Fibroblast of the aortic adventitia (primary cell): ENCODE measurements around the gene BUD23. TPM values are rescaled to one million over a fixed set of nuclear protein-coding genes. Genes with fewer than 3 reads are reported as not detected.
"Not testable (repeated sequence)": the region's sequence is repeated elsewhere in the genome, so short reads cannot be mapped to it uniquely, and the experiment has no call there.

Experiments used
- DNase-seq: peaks from one replicate; pipeline ENCODE4 v3.0.0-alpha.2; 2010; ENCODE audit warnings: low read depth
- H3K4me3 ChIP-seq: 2 replicates; pipeline ENCODE4 v1.5.1; 2011; ENCODE audit warnings: low read depth, mild to moderate bottlenecking, control low read depth, low read length, moderate library complexity
- CTCF ChIP-seq: IDR thresholded peaks from 2 replicates; pipeline ENCODE4 v1.5.1; 2011; ENCODE audit warnings: mild to moderate bottlenecking, low read length, control low read depth, inconsistent platforms; ENCODE audit not compliant: insufficient read depth
- total RNA-seq: library from RNA; depleted of rRNA; stranded (reverse); fragments of >200 nt; gene quantifications from 2 replicates; pipeline ENCODE4 v1.2.3, GENCODE V29; 2012; ENCODE audit warnings: low replicate concordance

The BUD23 gene
- total RNA-seq, 1 donor: 28.6 TPM

- TF ChIP-seq CTCF: no peak
- no peak overlapping the region for H3K4me3 ChIP-seq
Measured at GRCh38 chr7:73652541-73652949, 30.9 kb upstream of the BUD23 start.

DNA sequence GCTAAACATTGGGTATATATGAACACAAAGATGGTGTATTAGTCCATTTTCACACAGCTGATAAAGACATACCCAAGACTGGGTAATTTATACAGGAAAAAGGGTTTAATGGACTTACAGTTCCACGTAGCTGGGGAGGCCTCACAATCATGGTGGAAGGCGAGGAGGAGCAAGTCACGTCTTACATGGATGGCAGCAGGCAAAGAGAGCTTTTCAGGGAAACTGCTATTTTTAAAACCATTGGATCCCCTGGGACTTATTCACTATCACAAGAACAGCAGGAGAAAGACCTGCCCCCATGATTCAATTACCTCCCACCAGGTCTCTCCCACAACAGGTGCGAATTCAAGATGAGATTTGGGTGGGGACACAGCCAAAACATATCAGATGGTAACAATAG is 28.1 kb upstream of the BUD23 start:
- not testable (repeated sequence) for H3K4me3 ChIP-seq, DNase-seq

More at GRCh38 chr7:73652541-73652949, 30.9 kb upstream of the BUD23 start:
- no peak for DNase-seq

DNA sequence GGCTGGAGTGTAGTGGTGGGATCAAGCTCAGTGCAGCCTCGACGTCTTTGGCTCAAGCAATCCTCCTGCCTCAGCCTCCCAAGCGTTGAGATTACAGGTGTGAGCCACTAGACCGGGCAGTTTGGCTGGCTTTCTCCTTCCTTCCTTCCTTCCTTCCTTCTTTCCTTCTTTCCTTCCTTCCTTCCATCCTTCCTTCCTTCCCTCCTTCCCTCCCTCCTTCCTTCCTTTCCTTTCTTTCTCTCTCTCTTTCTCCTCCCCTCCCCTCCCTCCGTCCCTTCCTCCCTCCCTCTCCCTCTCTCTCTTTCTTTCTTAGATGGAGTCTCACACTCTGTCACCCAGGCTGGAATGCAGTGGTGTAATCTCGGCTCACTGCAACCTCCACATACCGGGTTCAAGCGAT is 23.4 kb upstream of the BUD23 start:
- no peak for DNase-seq
- H3K4me3 ChIP-seq: no peak overlapping the region
- TF ChIP-seq CTCF: no peak

GRCh38 chr7:73660594-73660993 is 22.8 kb upstream of the BUD23 start:
- not testable (repeated sequence) for DNase-seq, H3K4me3 ChIP-seq

GRCh38 chr7:73663033-73663432 is 20.4 kb upstream of the BUD23 start:
- no peak for TF ChIP-seq CTCF
- no peak overlapping the region for H3K4me3 ChIP-seq
- DNase-seq: no peak

DNA sequence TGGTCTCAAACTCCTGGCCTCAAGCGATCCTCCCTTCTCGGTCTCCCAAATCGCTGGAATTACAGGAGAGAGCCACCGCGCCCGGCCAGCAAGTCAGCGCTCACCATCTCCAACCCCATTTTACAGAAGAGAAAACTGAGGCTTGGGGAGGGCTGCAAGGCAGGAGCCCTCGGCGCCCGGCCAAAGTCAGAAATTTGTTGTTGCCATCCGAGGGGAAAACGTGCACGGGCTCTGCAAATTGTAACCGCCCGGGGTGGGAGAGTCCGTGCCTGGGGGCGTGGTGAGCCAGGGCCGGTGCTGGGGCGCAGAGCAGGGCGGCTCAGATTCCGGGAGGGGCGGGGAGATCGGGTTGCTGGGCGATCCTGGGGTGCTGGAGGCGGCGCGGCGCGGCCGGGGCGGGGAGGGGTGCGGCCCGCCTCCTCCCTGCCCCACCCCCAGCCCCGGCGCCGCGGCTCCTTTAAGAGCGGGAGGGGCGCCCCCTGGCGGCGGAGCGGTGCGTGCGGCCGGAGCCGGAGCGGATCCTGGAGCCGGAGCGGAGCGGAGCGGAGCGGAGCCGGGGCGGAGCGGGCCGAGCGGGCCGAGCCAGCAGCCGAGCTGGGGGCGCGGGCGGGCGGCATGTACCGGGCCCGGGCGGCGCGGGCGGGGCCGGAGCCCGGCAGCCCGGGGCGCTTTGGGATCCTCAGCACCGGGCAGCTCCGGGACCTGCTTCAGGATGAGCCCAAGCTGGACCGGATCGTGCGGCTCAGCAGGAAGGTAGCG is 15.9 kb upstream of the BUD23 start, which contains the start of gene VPS37D:
TSS of gene VPS37D (plus strand) at position 488 of the 759 bp plus-strand sequence. CDS start at position 616, 128 bp downstream.
- peak within 1 kb of the TSS; percentile 77 for H3K4me3 ChIP-seq
- peak; percentile 81 for DNase-seq
- peak; percentile 78 for TF ChIP-seq CTCF

- no peak for TF ChIP-seq CTCF
- peak overlapping the region; percentile 77 for H3K4me3 ChIP-seq
- no peak for DNase-seq
Measured at GRCh38 chr7:73668103-73668885, 15.1 kb upstream of the BUD23 start.
